Stimulated activated CD8-positive, alpha-beta memory T cell treated with anti-CD3 and anti-CD28 coated beads, Interleukin-7, amount 100 ng/mL, for 4 hours (primary cell): ENCODE measurements around the gene ASCC2.
A peak's percentile ranks its signal among the peaks of the same experiment; 100 is the strongest.
"Not testable (repeated sequence)": the region's sequence is repeated elsewhere in the genome, so short reads cannot be mapped to it uniquely, and the experiment has no call there.

ENCODE experiments used
- DNase-seq, 2 donors: peaks; one replicate each; pipeline ENCODE4 v3.0.0-alpha.2; 2020; ENCODE audit warnings: low read depth in 2 of 2

ASCC2 gene

GRCh38 chr22:29837741-29838598, at the start of gene ASCC2:
ASCC2 (minus strand) TSS chr22:29838274; CDS start chr22:29832325, 5,949 bp downstream.
- DNase-seq = peak; percentile 99

DNA sequence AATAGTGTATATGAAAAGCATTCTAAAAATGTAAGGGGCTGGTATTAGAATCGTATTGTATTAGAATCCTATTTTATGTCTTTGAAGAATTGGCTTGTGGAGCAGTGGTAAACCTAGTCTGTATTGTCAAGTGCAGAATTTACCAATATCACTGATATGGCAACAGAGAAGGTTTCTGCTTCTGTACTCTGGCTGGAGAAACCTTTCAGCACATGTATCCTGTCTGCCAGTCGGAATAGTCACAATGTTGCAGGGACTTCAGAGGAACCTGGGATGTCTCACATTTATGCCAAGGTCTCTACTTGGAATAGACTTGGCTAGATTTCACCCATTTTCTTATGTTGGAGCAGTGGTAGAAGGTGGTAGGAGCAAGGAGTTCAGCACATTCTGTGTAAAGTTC, 49.3 kb upstream of the ASCC2 start:
- DNase-seq = no peak

DNA sequence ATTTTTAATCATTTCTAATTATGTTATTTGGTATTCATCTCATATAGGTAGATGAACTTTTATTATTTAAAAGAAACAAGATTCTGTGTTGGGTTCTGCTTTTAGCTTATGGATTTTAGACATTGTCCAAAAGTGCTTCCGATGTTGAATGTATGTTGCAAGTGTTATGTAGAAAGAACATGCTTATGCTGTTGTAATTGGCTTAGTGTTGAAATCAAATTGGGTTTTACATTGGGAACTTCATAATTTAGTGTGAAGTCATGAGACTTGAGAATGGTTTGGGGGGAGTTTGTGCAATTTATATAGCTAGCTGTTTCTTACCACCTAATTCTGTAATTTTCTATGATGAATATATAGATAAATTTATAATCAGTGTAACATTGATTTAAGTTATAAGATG, 48.5 kb upstream of the ASCC2 start:
- DNase-seq = no peak

DNA sequence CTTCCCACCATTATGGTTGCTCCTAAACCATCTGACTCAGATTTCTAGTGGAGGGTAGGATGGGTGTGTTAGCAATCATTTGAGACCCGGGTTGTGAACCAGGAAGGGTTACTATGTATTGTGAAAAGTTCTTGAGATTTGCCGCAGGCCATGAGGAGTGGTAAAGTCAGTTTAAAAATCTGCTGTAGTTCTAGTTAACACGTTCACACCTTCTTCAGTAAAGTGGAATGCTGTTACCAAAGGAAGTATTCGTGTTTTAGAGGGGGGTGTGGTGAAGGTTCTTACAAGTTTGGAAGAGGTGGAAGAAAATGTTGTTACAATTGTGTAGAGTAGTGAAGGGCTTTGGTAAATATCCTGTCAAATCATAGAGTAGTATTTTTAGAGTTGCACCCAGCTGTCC, 47.5 kb upstream of the ASCC2 start:
- no peak for DNase-seq

- peak in 1 of 2 donors; percentile 1 for DNase-seq
Measured at GRCh38 chr22:29883775-29884097, 45.7 kb upstream of the ASCC2 start.

- peak; percentile 86 to 87 for DNase-seq
Measured at GRCh38 chr22:29883045-29883774, 45.1 kb upstream of the ASCC2 start, which contains the start of gene MTMR3. MTMR3 (plus strand) TSS chr22:29883174; CDS start chr22:29971060, 87,886 bp downstream.

GRCh38 chr22:29882716-29883044, 44.6 kb upstream of the ASCC2 start:
- DNase-seq = no peak

DNA sequence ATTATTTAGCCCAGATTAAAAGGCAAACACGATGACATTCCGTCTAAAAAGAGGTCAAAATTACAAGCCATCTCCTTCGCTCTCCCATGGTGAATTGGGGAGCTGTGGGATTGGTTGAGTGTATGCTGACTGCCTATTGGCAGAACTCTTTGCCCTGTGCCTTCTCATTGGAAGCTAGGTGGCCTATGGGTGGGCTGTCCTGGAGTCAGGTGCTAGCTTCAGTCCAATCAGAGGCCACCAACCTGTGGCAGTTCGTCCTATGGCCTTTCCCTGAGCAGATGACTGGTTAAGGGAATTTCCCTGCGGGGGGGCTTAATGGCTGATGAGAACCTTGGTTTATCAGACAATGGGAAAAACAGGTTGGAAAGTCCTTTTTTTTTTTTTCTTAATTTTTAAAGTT, 41.7 kb upstream of the ASCC2 start:
- no peak for DNase-seq

DNA sequence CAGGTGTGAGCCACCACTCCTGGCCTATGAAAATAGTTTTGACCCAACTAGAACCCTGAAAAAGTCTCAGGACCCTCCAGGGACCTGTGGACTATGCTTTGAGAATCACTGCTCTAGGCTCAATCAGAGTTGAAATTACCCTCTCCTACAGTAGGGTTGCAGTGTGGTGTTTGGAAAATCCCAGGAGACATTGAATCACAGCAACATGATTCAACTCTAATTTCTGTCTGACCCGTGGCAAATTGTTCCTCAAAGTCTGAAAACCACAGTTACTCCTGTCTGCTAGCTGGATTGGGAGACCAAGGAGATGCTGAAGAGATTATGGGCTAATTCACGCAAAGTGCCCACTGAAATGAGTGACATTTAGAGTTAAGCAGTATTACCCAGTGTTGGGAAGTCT, 39.5 kb upstream of the ASCC2 start:
- no peak for DNase-seq

DNA sequence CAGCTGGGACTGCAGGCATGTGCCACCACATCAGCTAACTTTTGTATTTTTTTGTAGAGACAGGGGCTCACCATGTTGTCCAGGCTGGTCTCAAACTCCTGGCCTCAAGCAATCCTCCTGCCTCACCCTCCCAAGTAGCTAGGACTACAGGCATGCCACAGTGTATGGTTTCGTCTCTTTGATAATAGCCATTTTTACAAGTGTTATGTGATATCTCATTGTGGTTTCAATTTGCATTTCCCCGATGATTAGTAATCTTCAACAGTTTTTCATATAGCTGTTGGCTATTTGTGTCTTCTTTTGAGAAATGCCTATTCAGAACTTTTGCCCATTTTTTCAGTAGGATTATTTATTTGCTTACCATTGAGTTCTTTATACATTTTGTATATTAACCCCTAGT, 35.9 kb upstream of the ASCC2 start:
- no peak for DNase-seq

DNA sequence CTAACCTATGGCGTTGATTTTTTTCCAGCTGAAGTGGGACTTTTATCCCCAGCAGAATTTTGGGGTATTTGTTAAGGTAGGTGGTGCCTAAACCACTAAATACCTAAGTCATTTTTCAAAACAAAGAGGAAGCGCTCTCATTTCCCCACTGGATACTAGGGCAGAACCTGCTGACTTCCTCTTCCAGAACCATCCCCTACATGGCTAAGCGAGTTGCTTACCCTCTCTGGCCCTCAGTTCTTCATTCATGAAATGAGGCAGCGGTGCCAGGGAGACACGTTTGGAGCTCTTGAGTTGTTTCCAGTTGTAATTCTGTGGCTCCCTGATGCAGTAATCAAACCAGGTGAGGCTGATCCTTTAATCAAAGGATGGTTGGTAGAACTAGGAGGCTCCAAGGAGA, 34.9 kb upstream of the ASCC2 start:
- no peak for DNase-seq

GRCh38 chr22:29872144-29872893, 34.2 kb upstream of the ASCC2 start:
- DNase-seq = no peak

DNA sequence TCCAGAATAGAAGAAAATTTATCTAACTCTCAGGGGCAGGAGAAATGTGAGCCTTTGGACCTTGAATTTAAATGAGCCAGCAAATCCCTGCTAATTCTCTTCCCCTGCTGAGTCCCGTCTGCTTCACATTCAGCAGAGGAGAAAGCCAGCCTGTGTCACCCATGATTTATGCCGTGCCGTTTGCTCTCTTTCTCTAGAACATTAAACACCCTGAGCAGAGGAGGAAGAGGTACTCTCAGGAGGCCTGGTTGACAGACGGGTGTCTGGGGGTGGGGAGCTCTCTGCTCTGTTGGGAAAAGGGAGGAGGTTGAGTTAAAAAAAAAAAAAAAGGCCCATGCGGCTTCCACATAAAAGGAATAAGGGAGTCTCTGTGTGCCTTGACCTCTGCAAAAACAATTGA, 33.6 kb upstream of the ASCC2 start:
- DNase-seq = no peak

DNA sequence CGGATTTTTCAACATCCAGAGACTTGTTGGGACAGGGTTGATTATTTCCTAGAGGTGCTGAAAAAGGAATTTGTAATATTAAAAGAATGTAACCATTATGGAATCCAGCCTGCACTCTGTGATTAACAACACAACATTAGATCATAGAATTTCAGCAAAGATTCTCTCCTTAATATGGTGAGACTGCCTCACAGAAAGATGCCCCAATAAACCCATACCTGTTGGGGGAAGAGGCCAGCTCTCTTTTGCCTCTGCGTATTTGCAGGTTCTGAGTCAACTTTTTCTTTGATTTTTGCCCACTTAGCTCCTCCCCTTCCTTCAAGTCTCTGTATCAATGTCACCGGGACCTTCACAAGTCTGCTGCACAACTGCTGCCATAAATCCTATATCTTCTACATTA, 32.5 kb upstream of the ASCC2 start:
- DNase-seq = no peak

GRCh38 chr22:29867851-29868250, 29.8 kb upstream of the ASCC2 start:
- no peak for DNase-seq

DNA sequence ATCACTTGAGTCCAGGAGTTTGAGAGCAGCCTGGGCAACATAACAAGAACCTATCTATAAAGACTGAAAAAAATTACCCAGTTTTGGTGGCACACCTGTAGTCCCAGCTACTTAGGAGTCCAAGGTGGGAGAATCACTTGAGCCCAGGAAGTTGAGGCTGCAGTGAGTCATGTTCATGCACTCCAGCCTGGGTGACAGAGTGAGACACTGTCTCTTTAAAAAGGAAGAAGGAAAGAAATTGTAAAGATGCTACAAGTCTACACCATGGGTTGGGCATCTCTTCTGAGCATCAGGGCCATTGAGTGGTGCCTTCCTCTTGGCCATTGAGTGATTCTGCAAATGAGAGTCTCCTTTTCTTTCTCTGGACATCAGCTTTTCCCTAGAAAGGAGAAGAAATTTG, 29.2 kb upstream of the ASCC2 start:
- no peak for DNase-seq

DNA sequence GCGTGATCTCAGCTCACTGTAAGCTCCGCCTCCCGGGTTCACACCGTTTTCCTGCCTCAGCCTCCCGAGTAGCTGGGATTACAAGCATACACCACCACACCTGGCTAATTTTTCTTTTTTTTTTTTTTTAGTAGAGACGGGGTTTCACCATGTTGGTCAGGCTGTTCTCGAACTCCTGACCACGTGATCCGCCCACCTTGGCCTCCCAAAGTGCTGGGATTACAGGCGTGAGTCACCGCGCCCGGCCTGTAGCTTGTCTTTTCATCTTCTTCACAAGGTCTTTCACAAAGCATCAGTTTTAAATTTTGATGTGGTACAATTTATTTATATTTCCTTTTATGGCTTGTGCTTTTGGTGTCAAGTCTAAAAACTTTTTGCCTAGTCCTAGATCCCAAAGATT, 27.5 kb upstream of the ASCC2 start:
- DNase-seq = not testable (repeated sequence)

DNA sequence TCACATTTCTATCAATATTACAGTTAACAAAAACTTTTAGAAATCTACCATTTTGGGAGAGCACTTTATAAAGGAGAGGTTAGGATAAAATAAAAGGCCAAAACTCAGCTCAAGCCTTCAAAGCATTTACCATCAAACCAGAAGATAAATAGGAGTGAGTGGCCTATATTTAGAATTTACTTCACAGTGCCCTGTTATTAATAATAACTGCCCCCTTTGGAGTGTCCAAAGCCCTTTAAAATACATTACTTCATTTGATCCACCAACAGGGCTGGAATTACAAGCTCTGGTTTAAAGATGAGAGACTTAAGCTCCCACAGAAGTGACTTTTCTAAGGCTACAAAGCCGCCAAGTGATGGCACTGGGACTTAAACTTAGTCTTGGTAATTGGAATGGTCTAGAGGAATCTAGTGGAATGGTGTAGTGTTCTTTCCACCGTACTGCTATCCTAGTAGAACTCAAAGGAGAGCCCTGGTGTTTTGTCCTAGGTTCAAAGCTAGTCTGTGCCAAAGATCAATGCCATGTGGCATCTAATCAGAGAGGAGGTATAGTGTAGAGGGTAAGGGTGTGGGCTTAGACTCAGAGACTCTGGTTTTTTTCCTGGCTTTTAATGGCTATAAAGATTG, 23.7 kb upstream of the ASCC2 start:
- DNase-seq = no peak

- DNase-seq = no peak
Measured at GRCh38 chr22:29860006-29860766, 22.1 kb upstream of the ASCC2 start.

DNA sequence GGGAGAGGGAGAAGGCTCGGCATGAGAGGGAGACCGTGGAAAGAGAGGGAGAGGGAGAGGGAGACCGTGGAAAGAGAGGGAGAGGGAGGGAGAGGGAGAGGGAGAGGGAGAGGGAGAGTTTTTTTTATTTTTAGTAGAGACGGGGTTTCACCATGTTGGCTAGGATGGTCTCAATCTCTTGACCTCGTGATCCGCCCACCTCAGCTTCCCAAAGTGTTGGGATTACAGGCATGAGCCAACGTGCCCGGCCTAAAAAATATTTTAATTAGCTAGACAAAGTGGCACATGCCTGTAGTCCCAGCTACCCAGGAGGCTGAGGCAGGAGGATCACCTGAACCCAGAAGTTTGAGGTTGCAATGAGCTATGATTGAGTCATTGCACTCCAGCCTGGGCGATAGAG, 21.0 kb upstream of the ASCC2 start:
- not testable (repeated sequence) for DNase-seq

DNA sequence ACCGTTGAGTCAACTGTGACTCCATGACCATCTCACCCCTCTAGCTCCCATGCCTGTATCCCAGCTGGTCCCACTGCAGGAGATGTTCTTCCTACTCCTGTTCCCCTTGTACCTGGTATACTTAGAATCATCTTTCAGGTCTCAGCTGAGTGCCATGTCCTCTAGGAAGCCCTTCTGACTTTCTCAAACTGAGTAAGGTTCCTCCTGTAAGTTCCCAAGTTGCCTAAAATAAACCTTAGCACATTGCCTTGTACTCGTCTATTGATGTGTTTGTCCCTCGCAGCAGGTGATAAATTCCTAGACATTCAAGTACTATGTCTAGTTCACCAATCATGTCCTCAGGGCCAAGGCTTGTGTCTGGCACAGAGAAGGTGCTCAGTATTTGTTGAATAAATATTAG, 18.4 kb upstream of the ASCC2 start:
- no peak for DNase-seq
